SW480 (cell line): ENCODE measurements around the gene MCTP1.

Experiments used
- DNase-seq: peaks from one replicate; pipeline ENCODE4 v3.0.0-alpha.2; 2016; ENCODE audit warnings: low spot score

MCTP1 gene

DNA sequence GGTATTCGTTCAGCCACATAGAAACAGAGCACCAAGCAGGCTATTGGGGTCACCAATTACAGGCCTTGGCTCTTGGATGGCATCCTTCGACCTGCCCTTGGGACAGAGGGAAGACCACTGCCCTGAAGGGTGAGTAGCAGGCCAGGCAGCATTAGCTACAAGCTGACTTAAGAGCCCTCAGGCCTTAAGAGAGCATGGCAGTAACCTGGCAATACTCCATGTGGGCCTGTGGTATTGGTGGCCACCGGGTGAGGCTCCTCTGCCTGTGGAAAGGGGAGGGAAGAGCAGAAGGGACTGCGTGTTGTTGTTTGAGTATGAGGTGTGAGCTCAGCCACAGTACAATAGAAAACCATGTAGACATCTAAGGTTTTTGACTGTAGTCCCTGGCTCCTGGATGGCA lies 170.6 kb downstream of the MCTP1 start:
- DNase-seq, result no peak

DNA sequence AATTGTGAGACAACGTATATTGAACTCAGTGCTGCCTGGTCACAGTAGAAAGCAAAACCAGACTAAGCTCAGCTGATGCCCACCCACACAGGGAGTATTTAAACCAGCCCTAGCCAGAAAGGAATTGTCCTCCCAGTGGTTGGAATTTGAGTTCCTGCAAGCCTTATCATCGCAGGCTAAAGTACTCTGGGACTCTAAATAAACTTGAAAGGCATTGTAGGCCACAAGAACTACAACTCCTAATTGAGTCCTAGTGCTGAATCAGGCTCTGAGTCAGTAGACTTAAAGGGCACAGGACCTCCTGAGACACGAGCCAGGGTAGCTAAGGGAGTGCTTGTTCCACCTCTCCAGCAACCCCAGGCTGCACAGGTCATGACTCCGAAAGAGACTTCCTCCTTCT lies 171.4 kb downstream of the MCTP1 start:
- peak; percentile 60 for DNase-seq

DNA sequence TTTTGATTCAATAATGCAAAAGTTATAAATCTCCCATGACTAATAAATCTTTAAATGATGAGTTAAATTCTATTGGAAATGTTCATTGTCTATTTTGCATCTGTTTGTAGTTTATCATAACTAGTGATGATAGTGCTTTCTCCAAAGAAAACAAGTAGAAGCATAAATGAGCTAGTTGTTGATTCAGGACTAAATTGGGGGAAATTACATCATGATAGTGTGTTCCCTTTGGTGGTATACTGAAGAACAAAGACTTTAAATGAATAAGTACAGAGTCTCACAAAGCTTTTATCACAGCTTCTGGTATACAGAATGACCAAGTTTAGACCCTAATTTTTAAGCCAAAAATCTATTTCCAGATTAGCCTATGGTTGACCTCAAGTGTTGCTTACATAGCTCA lies 173.8 kb downstream of the MCTP1 start:
- DNase-seq, result no peak

DNA sequence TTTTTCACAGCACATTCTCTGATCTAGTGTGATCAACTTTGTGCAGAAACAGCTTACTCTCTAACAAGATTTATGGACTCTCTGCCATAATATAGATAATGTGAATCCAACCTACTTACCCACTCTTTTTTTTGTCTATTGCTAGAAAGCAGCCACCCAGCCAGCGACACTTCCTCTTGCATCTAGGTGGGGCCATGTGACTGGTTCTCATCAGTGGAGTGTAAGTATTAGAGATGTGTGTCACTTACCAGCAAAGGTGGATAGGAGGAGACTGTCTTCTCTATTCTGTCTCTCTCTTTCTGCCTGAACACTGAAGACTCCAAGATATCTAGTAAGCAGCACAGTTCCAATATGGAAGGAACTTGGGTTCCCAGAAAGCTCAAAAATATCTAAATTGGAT lies 174.8 kb downstream of the MCTP1 start:
- DNase-seq, result no peak

DNA sequence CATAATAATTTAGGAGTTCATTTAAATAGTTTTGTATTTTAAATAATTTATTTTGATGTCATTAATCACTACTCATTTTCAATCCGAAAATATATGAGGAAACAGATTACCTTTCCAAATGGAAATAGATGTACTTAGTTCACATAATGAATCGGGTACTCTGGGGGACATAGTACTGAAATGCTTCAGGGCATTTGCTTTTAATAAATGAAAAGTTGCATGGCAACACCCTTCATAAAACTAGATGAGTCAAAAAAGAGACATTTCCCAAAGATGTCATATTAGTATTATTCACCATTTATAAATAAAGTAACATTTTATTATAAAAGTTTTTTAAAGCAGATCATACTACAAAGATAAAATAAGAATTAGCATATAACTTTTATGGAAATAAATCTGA lies 177.8 kb downstream of the MCTP1 start:
- no peak for DNase-seq

DNA sequence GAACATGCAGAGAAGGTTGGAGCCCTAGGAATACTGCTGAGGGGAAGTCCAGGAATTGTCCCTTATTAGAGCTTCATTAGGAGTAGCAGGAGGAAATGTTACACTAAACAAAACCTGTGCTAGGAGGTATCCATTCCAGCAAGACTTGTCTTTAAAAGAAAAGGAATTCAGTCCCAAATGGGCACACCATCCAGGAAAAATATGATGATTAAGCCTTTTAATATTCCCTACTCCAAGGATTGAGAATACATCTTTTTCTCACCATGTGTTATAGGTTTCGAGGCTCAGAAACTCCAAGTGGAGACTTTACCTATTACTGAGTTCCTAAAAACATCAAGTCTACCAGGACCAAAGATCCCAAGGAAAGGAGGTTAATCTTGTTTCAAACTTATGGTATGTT lies 179.3 kb downstream of the MCTP1 start:
- no peak for DNase-seq

DNA sequence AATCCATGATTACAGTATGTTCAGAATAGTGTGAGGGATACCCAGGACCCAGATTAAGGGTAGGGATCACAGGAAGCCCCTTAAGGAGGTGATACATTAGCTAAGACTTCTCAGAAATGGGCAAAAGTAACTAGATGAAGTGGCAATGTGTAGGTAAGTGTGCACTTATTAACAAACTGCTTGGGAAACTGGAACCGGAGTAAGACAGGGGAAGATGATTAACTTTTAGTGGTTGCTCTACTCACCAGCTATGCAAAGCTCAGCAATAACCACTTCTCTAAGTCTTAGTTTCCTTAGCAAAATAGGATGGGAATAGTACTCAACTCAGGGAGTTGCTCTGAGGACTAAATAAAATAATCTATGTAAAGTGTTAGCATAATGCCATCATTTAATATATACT lies 182.2 kb downstream of the MCTP1 start:
- DNase-seq, result no peak

DNA sequence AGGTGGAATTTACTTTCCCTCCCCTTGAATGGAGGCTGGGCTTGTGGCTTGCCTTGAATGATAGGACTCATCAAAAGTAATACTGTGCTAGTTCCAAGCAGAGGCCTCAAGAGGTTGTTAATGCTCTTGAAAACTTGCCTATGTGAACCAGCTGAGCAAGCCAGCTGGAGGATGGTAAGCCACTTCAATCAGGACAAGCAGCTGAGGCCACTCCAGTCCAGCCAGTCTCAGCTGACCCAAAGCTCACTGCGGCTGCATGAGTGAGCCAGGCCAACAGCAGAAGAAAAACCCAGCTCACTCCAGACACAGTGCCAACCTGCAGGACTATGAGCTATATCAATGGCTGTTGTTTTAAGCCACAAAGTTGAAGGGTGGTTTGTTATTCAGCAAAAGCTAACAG lies 182.8 kb downstream of the MCTP1 start:
- DNase-seq, result no peak

DNA sequence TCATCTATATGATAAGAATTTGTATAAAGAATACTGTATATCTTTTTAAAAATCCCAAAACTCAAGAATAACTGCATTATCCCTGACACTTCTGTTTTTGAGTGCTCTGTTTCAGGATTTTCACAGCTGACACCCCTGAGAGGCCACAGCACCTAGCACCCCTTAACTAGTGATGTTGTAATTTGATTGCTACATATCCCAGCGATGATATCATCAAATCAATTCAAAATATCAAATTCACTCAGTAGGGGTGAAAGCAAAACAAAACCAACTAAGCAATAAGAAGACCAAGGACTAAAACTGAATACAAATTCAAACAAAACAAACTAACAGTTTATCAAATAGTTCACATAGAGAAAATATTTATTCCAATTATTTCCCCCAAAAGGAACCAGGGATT lies 184.3 kb downstream of the MCTP1 start:
- DNase-seq, result no peak

DNA sequence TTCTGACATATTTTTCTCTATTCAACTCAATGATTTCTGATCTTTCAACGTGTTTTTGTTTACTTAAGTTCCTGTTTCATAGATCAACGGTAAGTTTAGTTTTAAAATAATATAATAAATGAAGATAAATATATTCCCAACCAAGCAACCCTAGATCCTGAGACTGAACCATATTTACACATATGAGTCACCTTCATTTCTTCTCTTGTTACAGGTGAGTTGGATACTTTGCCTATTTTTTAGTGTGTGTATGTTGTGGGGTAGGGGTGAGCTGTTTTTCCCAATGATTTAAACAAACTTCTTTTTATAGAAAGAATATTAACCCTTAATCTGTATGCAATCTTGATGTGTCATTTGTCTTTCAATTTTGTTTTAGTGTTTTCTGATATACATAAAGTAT lies 186.9 kb downstream of the MCTP1 start:
- DNase-seq, result no peak

DNA sequence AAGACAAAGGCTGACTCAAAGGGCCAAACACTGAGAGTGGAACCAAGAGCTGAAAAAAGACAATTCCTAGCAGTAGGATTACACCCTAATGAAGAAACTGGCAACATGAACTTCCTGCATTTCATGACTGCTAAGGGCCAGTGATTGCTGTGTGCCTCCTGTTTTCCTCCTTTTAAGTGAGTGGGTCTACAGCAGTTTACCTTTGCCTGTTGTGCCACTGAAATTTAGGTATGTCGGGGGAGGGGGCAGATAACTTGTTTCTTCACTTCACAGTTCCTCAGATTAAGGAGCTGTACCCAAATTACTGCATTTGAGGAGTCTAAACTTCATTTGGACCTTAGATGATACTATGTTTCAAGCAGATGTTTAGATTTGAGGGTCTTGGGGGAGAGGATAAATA lies 191.7 kb downstream of the MCTP1 start:
- no peak for DNase-seq

DNA sequence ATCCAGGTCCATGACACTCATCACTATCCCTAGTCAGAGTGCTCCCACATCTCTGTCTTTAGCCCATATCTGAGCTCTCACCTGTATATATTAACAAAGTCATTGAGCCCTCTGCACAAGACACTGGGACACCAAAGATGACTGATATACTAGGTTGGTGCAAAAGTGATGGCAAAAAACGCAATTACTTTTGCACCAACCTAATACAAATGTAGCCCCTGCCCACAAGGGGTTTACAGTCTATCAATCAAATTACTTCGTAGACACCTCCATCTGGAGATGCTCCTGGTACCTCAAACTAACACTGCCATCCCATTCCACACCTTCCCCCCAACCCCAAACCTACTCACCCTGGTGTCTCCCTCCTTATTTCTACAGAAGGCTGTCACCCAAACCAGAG lies 194.1 kb downstream of the MCTP1 start:
- no peak for DNase-seq

DNA sequence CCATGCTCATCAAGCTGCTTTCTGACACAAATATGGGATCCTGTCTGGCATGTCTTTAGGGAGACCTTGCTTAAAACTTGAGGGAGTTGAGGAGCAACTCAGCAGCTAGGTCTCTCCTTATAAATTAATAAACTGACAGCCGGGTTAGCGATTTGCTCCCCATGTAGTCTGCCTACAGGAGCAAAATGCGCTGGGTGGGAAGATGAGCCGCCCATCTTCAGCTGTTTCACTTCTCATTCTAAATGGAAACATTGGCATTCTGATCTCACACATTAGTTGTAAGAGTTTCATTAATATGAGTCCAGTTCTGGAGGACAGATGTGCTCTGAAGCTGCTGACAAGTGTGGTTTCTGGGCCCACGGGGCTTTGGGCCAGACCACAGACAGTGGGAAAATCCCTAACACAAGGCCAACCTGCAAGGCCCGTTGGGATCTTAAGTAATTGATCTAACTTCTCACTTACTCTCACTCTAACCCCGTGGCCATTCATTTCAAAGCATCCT lies 197.0 kb downstream of the MCTP1 start:
- no peak for DNase-seq

DNA sequence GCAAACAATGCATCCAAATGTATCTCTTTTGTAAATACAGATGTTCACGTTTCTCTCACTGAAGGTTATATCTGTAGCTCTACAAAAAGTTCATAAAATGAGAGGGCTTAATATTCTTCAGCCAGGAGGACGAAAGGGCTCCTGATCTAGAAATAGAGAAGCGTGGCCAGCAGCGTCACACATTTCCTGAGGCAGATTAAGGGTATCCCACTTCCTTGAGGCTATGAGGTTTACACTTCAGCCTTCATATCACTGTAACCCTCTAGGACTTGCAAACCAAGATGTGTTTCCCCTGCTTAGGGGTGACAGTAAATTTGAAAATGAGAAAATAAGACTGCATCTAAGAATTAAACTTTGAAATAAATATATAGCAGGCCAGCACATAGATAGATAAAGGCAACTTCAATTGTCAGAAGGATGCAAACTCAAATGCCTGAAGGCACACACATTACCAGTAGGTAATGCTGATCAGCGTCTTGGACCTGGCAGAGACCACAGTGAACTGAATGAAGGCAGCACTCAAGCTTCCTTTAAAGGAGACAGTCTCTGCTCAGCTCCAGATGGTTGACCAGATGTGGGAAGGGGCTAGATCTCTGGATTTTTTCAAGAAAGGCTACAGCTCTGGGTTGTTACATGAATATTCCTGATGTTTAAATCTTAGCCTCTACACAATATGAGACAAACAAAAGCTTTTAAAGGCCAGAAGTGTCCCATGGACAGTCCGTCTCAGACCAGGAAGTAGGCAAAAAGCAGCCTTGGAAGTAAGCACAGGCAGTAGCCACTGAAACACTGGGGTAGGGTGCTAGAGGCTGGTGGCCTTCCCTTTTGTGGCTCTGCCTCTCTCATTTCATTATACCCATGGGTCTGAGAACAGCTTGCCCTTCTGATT lies 197.7 kb downstream of the MCTP1 start:
- no peak for DNase-seq

DNA sequence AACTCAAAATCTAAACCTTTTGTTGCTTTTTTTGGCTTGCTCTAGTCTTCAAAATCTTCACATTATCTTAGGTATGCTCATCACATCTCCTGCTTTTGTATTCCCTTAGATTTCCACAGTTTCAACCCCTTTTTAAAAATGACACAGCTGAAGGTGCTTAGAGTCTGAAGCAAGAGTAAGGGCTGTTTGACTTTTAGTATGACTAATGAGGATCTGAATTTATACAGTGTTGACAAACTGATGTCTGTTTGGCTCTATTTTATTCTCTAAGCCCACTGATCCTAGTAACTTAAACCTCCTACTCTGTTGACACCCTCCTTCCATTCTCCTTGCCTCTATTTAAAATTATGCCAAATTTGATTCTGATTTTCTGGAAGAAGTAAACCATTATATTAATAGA lies 200.1 kb downstream of the MCTP1 start:
- no peak for DNase-seq

DNA sequence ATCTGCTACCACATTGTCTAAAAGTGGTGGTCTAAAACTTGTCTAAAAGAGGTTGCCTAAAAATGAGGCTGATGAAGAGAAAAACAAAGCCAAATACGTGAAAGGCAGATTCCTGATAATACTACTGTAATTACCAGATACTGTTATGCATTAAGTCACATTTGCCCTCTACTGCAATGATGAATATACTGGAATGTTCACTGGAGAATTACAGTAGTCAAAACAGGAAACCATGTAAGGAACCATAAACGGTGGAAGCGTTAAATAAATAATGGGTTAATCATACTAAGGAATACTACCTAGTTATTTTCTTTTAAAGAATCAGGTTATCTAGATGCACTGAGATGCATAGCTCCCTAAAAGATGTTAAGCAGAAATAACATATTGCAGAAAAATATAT lies 201.3 kb downstream of the MCTP1 start:
- DNase-seq, result no peak

DNA sequence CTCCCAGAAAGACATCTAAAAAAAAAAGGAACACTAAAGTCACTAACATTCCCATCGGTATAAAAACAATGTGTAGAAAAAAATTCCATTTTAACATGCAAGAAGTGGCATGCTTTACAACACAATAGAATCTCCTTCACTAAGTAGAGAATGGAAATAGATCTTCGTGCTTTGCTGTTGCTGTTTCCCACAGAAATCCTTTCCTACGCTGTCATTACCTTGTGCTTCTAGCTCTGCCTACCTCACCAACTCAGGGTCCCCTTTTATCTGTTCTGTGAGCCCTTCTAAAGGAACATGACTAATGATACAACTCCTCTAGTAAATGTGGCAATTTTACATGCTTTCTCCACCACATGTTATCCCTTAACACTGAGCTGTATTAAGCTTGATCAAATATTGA lies 202.9 kb downstream of the MCTP1 start:
- DNase-seq, result peak; percentile 55

DNA sequence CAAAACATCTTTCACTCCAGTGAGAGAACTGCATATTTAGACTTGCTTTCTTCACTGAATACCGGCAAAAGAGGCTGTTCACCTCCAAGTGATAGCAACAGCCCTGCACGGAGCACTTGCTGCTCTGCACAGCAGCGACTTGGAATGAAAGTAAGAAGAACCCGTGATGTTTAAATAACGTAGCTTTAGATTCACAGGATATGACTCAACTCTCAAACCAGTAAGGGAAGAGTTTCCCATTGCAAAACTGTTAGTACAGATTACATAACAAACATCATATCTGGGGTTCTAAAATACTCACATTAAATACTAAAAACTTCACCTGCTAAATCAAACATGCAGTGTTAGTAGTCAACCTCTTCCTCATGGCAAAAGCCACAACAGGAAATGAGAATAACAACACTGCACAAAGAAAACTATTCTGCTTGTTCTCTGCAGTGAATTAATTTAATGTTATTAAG lies 203.4 kb downstream of the MCTP1 start:
- peak; percentile 87 for DNase-seq

DNA sequence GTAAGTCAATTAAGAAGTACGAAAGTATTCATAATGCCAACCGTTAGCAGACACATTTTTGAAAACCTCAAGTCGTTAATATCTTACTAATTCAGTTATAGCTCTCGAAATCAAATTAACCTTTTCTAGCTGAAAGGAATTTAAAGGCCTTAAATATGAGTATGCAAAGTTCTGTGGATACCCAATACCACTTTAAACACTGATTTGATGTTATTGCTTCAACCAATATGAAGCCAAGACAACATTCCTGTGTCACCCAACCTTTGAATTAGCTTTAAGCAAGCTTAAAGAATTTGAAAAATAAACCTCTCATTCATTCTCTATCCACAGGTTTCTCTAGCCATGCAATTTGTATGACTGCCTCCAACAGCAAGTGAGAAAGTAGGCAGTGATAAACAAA lies 204.5 kb downstream of the MCTP1 start:
- DNase-seq, result no peak

DNA sequence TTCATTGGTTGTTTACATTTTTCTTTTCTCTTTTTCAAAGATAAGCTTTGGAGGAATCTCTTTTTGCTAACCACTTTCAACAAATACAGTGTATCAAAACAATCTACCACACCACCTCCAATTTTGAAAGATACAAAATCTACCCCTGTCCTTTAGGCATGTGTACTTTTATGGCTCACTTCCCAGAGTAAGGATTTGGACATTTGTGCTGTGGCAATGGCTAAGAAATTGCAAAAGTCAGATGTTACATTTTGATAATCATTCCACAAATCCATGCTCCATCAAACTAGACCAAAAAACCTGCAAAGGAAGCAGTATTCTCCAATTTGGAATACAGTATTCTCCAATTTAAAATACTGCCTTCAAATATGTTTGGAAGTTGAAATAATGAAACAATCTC lies 204.9 kb downstream of the MCTP1 start:
- no peak for DNase-seq

DNA sequence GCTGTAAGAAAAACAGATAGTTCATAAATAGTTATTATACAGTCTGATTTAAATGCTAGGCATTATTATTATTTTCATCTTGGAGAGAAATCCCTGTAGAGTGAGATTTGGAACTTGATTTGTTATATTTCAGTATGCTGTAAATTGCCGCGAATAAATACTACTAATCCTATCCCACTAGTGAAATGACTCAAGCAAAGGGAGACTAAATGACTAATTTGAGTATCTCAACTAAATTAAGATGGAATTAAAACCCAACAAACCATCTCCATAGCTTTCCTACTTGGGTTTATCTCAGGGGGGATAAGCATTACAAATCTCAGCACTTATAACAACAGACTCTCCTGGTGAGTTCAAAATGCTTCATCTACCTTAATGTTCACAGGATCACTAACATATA lies 206.0 kb downstream of the MCTP1 start:
- DNase-seq, result no peak

DNA sequence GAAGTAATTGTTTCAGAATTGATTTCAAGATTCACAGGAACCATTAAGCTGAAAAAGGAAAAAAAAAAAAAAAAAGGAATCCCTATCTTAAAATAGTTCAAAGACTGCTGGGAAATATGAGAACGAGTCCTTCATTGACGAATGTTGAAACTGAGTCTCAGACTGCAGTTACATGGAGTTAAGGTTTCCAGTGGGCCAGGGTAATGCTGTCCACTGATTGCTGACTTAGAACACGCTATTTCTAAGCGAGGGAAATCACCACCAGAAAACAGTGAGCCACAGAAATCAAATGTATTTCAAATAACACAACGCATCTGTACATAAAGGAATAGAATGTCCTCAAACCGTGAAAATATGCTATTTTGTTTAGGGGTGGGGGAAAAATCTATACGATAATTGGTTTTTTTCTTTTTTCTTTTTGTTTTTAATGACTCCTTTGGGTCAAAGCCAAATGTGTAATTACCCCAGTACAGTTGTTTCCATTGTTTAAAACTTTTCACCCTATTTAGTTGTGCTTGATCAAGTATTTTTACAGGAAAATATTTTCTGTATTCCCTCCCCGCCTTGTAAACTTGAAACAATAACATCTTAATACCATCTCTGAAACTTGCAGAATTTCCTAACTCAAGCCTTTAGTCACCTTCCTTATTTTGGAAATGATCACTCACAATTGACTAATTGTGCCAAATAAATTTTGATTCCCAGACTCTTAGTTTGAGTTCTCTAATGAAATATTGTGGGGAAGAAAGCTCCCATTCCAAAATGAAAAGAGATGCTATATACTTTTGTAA lies 208.3 kb downstream of the MCTP1 start:
- DNase-seq, result no peak

DNA sequence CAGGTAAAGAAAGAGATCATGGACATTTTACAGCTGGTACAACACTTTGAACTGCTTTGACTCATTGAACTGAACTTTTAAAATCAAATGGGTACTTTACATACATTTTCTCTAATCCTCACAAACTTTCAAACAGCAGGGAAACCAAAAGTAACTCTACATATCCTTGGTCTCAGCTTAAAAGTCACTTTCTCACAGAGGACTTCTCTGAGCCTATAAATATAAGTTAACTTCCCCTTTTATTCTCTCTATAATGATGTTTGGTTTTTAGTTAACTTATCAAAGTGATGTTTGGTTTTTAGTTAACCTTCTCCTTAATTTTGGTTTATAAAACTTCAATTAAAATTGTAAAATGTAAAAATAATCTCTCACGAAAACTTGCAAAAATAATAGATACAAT lies 209.8 kb downstream of the MCTP1 start:
- DNase-seq, result no peak
